Measurements from ENCODE around the gene TCP11L2. TPM values are rescaled to one million over a fixed set of nuclear protein-coding genes. Genes with fewer than 3 reads are reported as not detected.

Gene TCP11L2
- total and polyA plus RNA-seq, 9 of the 15 experiments (the other 6 are each of a cell fraction or from before 2014, with no cell fraction given), result 0.39 to 4.5 (median 1.3) TPM

DNA sequence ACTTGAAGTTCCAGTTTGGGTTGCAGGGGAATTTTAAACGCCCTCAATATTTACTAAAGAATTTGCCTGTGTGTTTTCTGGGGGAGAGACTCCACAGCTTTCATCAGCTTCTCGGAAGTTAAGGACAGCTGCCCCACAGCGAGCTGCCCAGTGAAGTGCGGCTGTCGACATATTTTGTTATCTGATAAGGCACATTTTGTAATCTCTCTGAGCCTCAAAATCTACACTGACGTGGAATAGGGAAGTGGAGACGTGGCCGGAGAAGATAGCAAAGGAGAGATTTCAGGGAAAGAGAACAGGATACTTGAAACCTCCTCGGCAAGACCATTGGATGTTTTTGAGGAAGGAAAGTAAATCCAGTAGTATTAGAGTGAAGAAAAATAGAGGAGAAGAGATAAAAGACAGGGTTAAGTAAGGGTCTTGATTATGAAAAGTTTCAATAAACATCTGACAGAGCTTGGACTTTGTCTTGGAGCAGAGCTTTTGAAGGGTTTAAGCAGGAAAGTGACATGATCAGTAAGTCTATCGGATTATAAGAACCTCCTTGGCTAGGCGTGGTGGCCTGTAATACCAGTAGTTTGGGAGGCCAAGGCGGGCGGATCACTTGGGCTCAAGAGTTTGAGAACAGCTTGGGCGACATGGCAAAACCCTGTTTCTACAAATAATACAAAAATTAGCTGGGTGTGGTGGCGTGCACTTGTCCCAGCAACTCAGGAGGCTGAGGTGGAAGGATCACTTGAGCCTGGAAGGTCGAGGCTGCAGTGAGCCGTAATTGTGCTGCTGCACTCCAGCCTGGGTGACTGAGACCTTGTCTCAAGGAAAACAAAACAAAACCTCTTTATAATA lies 56.1 kb downstream of the TCP11L2 start (continued):
- TF ChIP-seq, protein P1, sequence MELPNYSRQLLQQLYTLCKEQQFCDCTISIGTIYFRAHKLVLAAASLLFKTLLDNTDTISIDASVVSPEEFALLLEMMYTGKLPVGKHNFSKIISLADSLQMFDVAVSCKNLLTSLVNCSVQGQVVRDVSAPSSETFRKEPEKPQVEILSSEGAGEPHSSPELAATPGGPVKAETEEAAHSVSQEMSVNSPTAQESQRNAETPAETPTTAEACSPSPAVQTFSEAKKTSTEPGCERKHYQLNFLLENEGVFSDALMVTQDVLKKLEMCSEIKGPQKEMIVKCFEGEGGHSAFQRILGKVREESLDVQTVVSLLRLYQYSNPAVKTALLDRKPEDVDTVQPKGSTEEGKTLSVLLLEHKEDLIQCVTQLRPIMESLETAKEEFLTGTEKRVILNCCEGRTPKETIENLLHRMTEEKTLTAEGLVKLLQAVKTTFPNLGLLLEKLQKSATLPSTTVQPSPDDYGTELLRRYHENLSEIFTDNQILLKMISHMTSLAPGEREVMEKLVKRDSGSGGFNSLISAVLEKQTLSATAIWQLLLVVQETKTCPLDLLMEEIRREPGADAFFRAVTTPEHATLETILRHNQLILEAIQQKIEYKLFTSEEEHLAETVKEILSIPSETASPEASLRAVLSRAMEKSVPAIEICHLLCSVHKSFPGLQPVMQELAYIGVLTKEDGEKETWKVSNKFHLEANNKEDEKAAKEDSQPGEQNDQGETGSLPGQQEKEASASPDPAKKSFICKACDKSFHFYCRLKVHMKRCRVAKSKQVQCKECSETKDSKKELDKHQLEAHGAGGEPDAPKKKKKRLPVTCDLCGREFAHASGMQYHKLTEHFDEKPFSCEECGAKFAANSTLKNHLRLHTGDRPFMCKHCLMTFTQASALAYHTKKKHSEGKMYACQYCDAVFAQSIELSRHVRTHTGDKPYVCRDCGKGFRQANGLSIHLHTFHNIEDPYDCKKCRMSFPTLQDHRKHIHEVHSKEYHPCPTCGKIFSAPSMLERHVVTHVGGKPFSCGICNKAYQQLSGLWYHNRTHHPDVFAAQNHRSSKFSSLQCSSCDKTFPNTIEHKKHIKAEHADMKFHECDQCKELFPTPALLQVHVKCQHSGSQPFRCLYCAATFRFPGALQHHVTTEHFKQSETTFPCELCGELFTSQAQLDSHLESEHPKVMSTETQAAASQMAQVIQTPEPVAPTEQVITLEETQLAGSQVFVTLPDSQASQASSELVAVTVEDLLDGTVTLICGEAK (IDR thresholded peaks at IDR 0.05), result 0 out of 2 replicates have a peak, but pooled peaks have one; percentile 58
- TF ChIP-seq, protein P1 (CRISPR knock-in tag; IDR thresholded peaks at IDR 0.05), result no peak
- TF ChIP-seq CBFB (CRISPR knock-in tag; IDR thresholded peaks at IDR 0.05), result no peak
- TF ChIP-seq CHD2 (IDR thresholded peaks at IDR 0.05; ENCODE audit: low read depth, low read length), result no peak
- no peak for TF ChIP-seq GABPA (tag; conservative IDR thresholded peaks at IDR 0.05; ENCODE audit: low read depth)
- TF ChIP-seq SMAD3 (CRISPR knock-in tag; conservative IDR thresholded peaks at IDR 0.05), result no peak
- peak; percentile 77 for TF ChIP-seq NBN (IDR thresholded peaks at IDR 0.05; ENCODE audit: low read depth)
- TF ChIP-seq RFX7 (CRISPR knock-in tag; IDR thresholded peaks at IDR 0.05), result no peak
- TF ChIP-seq PRDM10 (IDR thresholded peaks at IDR 0.05; ENCODE audit: partially characterized antibody), result no peak
- no peak for TF ChIP-seq HEY1 (CRISPR knock-in tag; IDR thresholded peaks at IDR 0.05; ENCODE audit: borderline replicate concordance)
- no peak for TF ChIP-seq NR4A1 (CRISPR knock-in tag; IDR thresholded peaks at IDR 0.05)
- no peak for TF ChIP-seq NR4A1 (tag; IDR thresholded peaks at IDR 0.05)
- TF ChIP-seq POLR3A (IDR thresholded peaks at IDR 0.05; ENCODE audit: borderline replicate concordance, extremely low read depth, insufficient read depth, insufficient read length), result no peak
- TF ChIP-seq GTF2E2 (tag; IDR thresholded peaks at IDR 0.05), result peak; percentile 19; the same call in 1 of the 2 replicates
- TF ChIP-seq ZNF311 (CRISPR knock-in tag; IDR thresholded peaks at IDR 0.05), result no peak
- TF ChIP-seq ESRRA (IDR thresholded peaks at IDR 0.05; ENCODE audit: borderline replicate concordance, low read depth), result no peak
